Measurements from ENCODE around the gene DOK1.

The DOK1 gene

DNA sequence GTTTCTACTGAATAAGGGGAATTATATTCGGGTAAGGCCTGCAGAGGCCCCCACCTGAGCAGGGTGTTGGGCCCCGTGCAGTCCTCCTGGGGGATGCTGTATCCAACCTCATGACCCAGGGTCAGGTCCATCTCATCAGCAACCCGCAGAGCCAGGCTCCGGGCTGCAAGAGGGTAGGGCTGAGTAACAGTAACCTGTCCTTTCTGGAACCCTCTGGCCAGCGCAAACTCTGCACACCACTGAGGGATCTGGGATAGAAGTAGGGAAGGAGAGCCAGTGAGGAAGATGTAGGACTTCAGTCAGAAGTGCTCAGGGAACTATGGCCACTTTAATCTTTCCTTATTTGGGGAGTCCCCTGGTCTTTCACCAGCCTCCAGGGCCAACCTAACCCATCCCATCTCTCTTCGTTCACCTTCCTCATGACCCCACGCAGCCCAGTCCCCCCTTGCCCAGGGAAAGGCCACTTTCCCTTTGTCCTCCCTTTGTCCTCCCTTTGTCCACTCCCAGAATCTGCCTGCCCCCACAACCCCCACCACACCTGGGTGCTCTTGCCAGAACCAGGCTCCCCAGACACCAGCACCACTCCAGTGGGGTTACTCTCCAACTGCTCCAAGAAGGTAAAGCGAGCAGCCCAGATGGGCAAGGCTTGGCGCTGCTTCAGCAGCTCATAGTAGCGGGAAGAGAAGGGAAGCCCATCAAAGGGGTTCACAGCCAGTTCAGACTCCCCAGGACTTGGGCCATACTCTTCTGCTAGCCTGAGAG lies 29.4 kb upstream of the DOK1 start:
- no peak for DNase-seq

DNA sequence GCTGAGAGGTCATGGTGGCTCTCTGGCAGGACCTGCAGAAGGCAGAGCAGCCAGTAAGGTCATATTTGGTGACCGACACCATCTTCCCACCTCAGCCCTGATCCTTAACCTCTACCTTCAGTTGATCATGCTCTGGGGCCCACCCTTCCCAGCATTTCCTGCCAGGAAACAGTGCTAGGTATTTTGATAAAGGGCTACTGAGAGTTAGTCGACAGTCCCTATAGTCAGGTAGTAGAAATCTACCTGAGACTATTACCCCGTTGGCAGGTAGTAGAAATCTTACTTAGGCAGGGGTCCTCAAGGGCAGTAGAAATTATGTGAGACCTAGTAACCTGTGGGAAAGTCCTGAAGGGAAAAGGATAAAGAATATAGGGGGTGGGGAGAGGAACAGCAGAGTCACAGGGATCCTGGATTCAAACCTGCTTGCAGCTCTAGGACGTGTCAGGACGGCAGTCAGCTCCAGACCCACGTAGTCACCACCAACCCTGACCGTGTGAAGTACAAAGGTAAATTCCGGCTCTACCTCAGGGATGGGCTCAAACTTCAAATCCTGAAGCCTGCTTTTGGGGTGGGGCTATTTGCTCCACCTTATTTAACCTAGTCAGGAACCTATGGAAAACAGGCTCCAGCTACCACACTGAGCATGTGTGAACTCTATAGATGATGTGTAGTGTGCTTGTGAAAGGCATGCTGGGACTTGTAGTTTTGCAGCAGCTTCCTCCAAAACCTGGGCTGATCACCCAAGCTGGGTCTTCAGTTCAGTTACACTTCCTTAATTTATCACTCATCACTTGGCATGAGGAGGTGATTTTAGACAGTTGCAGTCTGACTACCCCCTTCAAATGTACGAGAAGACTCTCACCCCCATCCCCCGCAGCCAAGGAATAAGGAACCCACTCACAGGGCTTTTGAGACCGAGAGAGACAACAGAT lies 28.5 kb upstream of the DOK1 start, which contains the start of gene DQX1:
TSS of gene DQX1 (minus strand) at position 515 of the 932 bp plus-strand sequence. CDS start at position 13, 502 bp downstream.
- peak in 1 of 56 donors; percentile 15 for DNase-seq

GRCh38 chr2:74526649-74527230 lies 27.8 kb upstream of the DOK1 start:
- DNase-seq = no peak

DNA sequence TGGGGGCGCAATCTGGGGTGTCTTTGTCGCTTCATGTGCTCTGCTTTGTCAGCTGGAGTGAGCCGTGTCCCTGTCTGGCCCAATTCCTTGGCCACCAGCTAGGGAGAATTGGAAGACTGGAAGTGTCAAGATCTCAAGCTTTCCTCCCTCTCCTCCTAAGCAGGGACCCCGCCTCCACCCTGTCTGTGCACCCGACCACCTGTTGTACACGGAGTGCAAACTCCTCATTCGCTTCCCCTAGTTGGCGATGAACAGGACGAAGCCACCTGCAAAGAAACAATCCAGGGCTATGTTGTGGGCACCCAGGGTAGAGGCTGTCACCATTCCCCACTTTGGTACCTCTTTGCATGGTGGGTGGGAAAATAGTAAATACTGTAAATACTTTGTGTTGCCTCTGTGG lies 26.8 kb upstream of the DOK1 start:
- DNase-seq = no peak

GRCh38 chr2:74528600-74529356 lies 25.7 kb upstream of the DOK1 start:
- peak in 2 of 56 donors; percentile 43 to 58 for DNase-seq

DNA sequence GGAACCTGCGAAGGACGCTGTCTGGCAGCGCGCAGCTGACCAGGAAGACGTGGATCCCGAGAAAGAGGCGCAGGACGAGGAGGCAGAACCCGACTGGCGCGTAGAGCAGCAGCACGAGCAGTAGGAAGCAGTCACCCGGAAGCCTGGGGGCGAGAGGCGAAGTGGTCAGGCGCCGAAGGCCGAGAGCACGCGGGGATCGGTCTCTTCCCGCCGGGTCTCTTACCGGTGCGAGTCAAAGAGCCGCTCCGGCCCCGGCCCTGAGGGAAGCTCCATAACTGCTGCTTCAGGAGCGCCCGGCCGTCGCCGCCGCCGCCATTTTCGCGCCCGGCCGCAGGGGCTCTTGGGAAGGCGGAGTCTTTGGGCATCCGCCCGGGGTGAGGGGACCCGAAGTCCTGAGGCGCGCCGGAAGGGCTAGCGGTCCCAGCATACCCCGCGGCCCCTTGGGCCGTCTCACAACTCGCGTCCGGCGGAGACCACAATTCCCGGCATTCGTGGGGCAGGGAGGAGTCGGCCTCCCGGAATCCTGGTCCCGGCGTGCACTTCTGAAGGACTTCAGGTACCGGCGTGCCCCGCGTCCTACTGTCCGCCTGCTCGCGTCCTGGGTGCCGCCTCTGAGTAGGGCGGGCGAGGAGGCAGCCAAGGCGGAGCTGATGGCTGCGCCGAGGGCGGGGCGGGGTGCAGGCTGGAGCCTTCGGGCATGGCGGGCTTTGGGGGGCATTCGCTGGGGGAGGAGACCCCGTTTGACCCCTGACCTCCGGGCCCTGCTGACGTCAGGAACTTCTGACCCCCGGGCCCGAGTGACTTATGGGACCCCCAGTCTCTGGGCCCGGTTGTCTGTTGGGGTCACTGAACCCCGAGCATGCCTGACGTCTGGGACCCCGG lies 24.9 kb upstream of the DOK1 start, which contains the start of the genes AUP1 and HTRA2:
TSS of gene AUP1 (minus strand) at position 350 of the 882 bp plus-strand sequence. CDS start at position 273, 77 bp downstream.
TSS of gene HTRA2 (plus strand) at position 577 of the 882 bp plus-strand sequence. CDS start at position 651, 74 bp downstream.
- peak; percentile 83 to 99 (median 97) for DNase-seq

DNA sequence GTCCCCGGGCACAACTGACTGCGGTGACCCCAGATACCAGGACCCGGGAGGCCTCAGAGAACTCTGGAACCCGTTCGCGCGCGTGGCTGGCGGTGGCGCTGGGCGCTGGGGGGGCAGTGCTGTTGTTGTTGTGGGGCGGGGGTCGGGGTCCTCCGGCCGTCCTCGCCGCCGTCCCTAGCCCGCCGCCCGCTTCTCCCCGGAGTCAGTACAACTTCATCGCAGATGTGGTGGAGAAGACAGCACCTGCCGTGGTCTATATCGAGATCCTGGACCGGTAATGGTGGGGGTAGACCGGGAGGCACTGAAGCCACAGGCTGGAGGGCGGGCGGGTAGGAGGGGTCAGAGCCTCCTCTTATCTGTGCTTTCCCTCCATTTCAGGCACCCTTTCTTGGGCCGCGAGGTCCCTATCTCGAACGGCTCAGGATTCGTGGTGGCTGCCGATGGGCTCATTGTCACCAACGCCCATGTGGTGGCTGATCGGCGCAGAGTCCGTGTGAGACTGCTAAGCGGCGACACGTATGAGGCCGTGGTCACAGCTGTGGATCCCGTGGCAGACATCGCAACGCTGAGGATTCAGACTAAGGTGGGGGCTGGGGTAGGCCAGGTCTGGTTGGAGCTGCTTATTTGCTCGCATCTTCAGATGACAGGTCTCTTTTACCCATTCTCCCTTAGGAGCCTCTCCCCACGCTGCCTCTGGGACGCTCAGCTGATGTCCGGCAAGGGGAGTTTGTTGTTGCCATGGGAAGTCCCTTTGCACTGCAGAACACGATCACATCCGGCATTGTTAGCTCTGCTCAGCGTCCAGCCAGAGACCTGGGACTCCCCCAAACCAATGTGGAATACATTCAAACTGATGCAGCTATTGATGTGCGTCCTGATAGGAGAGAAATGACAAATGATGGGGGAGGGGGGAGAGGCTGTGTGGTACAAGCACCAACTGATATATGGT lies 24.0 kb upstream of the DOK1 start:
- peak in 18 of 56 donors; percentile 6 to 54 (median 34) for DNase-seq

DNA sequence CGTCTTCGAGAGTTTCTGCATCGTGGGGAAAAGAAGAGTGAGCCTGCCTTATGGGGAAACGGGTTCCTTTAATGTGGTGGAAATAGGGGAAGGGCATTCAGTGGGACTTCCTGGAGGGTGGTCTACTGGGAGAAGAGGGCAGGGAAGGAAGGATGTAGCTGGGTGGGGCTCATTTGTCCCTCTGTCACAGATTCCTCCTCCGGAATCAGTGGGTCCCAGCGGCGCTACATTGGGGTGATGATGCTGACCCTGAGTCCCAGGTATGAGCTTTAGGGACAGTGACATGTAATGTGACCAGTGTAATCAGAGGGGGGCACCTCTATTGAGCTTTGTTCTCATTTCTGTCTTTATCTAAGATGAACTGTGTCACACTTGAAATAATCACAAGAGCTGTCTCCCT lies 22.9 kb upstream of the DOK1 start:
- DNase-seq = no peak

DNA sequence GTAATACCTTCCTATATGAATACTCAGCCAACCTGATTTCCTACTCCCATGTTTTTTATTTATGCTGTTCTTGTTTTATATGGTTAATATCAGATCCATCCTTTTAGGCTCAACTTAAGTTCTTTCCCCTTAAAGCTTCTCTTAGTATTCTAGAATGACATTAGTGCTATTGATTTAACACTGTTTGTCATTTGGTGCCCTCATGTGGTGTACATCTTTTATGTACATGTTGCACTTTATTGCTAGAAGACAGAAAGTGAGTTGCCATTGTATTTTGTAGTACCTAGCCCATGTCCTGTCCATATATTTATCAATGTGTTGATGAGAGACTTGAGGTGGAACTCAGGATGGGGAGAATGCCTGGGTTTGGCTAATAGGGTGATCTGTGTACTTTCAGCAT lies 22.3 kb upstream of the DOK1 start:
- no peak for DNase-seq

- no peak for DNase-seq
These were observed 21.1 kb upstream of the DOK1 start for GRCh38 chr2:74533464-74533863.

DNA sequence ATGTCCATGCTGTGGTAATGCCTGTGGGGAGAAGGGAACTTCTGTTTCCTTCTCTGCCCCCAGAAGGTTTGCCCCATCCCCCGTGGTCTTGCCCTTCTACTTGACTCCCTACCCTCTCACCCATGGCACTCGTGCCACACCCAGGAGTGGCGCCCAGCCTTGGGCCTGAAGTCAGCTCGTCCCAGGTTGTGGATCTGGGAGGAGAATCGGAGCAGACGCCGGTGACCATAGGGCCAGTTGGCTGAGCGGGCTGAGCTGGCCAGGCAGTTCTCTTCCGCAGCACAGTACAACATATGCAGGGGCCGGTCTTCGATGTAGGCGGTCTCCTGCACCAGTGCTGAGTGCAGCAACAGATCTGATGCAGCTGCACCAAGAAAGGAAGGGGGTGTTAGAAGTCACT lies 20.1 kb upstream of the DOK1 start:
- DNase-seq = no peak

GRCh38 chr2:74535440-74535965 lies 19.0 kb upstream of the DOK1 start:
- DNase-seq = no peak

DNA sequence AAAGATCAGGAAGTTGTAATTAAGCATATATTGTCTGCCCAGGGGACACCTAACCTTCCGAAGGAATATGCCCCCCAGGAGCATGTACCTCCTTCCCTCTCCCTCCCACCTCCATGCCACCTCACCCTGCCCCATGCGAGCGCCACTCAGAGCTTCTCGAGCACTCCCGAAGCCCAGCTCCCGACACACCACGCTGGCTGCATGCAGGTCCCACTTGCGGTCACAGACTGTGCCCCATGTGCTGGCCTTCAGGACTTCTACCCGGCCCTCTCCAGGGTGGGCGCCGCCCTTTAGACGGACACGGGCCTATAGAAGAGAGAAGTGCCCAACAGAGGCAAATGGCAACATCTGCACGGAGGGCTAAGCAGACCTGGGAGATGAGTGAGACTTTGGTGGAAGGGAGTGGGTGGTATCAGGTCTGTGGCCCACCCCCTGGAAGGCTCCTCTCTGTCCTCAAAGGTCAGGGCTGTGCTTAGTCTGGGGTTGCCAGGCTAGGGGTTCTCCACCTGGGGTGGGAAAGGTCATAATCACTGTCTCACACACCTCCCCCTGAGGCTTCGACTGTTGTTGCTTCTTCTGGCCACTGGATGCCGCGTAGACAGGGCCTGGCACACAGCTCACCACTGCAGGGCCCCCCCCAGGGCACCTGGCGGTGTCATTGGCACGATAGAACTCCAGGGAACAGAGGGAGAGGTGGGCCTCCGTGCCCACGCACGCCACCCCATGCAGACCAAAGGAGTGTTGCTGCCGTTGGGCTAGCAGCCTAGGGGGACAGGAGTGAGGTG lies 18.2 kb upstream of the DOK1 start:
- DNase-seq = no peak

DNA sequence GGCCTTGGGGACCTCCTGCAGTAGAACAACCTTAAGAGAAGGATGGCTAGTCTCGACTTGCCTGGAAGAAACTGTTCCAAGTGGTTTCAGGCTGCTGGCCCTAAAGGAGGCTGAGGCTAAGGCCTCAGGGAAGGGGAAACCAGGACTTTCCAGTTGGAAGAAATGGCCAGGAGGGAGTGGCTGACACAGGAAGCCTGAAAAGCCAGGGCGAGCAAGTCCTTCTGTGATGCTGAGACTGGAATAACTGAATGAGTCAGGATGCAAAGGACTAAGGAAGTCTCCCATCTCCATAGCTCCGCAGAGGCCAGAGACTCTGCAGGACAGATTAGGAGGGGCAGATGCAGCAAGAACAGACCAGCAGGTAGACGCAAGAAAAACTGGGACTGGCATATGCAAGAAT lies 17.4 kb upstream of the DOK1 start:
- DNase-seq = no peak

- no peak for DNase-seq
These were observed 15.6 kb upstream of the DOK1 start for GRCh38 chr2:74538881-74539339.

DNA sequence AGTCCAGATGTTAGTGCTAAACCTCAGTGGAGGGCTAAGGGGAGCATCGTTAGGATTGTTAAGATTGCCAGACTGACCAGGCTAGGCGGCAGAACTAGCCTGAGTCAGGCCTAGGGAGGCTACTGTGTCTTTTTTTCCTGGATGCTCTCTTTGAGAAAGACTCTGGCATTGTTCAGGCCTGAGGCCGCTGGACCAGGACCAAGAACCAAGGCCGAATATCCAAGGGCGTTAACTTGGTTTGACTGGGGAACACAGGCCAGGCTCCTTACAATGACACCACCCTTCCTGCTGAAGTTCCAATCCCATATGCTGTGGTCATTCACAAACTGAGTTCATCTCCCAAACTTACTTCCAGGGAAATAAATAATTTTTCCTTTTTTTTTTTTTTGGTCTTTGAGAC lies 14.2 kb upstream of the DOK1 start:
- no peak for DNase-seq

- DNase-seq = no peak
These were observed 11.5 kb upstream of the DOK1 start for GRCh38 chr2:74542978-74543377.

Measured in nucleus accumbens (tissue), 56 donors.